HTERT RPE-1 (cell line): ENCODE data around the gene ETV2.
"Not testable (repeated sequence)": the region's sequence is repeated elsewhere in the genome, so short reads cannot be mapped to it uniquely, and the experiment has no call there.

Source experiments
- in situ Hi-C: fragments of 300-500 bp; cut with MboI; formaldehyde crosslinking; loops from 4 replicates; pipeline ENCODE4 v1.14.3; 2020; ENCODE audit warnings: low sequenced_read_pairs

The ETV2 gene

DNA sequence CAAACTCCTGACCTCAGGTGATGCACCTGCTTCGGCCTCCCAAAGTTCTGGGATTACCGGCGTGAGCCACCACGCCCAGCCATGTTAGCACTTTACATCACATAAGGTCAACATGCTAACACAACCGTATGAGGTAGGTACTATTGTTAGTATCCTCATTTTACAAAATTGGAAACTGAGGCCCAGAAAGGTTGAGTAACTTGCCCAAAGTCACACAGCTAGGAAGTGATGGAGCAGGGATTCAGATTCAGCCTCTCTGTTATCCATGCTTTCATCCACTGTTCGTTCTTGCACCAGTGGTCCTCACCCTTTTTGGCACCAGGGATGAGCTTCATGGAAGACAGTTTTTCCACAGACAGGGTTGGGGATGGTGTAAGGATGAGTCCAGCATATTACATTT lies 15.2 kb downstream of the ETV2 start:
- in situ Hi-C loops, result no loop called here

GRCh38 chr19:35657904-35658700 lies 16.6 kb downstream of the ETV2 start:
- in situ Hi-C loops, result no loop called here

GRCh38 chr19:35661995-35662340 lies 20.4 kb downstream of the ETV2 start:
- in situ Hi-C loops, result no loop called here

DNA sequence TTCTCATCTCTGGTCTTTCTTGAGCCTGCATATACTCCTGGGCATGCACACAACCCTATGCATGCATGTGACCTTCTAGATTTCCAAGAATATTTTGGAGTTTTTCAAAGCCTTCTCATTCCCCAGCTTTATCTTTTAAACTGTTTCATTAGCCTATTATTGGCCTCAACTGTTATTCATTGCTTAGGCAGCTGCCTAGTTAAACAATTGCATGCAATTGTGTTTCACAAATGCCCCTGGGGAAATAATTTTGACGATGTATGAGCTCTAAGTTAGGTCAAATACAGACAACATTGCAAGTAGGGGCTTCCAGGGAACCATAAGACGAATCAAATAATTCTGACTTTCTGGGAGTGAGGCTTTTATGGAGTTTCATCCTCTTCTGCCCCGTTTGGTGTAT lies 22.4 kb downstream of the ETV2 start:
- in situ Hi-C loops, result no loop called here

DNA sequence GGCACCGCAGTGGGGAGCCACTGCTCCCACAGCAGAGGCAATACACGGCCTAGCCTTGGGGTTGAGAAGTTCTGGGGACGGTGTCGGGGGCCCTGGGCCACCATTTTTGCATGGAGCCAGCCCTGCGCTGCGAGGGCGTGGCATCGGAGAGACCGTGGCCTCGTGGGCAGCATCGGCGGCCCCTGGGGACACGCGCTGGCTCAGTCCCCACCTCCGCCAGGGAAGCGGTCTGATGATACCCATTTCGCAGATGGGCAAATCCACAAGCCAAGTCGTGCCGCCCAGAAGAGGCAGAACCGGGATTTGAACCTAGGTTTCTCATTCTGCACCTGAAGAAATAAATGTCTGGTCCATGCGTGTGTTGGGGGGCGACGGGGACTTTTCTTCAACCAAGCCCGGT lies 23.6 kb downstream of the ETV2 start:
- in situ Hi-C loops, result no loop called here

DNA sequence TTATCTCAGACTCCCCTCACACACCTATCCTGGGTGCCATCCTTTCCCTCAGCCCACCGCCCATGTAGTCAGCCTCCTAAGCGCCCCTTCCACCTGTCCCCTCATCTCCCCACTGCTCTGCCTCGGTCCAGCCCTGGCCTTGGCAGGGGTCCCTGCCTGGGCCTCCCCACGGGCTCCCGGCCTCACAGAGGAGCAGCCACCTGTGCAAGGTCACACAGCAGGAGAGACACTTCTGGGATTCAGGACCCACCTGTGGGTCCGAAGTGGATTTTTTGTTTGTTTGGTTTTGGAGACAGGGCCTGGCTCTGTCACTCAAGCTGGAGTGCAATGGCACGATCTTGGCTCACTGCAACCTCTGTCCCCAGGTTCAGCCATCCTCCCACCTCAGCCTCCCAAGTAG lies 24.1 kb downstream of the ETV2 start:
- in situ Hi-C loops, result no loop called here

DNA sequence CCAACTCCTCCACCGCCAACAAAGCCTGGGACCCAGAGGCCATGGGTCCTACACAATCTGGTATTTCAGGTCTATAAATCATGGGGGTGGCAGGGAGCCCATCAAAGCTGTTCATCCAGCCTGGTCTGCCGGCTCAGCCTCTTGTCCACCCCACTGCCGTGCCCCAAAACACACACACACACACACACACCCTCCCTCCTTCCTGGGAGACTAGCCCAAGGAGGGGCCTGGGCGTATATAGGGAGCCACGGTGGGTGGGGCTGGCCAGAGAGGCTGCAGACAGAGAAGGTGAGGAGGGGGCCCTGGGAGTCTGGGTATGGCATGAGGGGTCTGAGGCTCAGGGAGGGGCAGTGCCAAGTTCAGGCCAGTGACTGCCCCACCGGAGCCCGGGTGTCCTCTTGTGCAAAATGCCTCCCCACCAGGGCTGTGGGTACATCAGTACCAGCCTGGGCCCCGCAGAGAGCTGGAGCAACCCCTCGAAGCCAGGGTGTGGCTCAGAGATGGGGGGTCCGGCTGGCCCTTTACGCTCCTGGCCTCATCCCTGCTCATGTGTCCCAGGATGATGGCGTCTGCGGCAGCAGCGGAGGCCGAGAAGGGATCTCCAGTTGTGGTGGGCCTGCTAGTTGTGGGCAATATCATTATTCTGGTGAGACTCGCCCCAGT lies 24.8 kb downstream of the ETV2 start, which contains the start of gene UPK1A:
TSS of gene UPK1A (plus strand) at position 267 of the 663 bp plus-strand sequence. CDS start at position 563, 296 bp downstream.
- in situ Hi-C loops, result no loop called here

DNA sequence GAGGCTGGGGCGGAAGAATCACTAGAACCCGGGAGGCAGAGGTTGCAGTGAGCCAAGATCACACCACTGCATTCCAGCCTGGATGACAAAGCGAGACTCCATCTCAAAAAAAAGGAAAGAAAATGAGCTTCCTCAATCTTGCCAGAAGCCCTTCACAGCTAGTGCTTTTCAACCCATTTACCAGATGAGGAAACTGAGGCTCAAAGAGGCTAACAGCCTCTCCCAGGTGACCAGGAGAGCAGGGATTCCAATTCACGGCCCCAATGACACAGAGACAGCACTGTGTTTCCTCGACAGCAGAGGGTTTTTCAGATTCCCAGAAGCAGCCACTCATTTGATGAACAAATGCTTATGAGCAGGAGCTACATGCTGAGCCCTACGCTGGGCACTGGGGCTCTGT lies 28.0 kb downstream of the ETV2 start:
- in situ Hi-C loops, result no loop called here

DNA sequence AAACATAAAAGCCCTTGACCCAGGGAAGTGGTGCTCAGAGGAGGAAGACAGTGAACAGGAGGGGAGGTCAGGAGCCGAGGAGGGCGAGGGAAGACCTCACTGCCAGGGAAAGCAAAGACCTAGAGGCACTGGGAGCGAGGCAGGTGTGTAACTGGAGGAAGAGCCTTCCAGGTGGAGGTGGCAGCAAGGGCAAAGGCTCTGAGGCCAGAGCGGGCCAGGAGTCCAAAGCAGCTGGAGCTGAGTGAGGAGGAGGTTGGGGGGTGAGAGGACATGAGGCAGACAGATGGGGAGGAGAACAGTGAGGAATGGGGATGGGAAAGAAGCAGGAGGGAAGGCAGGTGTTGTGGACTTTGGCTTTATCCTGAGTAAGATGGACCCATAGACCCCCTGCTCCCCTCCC lies 28.4 kb downstream of the ETV2 start:
- in situ Hi-C loops, result no loop called here

- in situ Hi-C loops, result no loop called here
These were observed 29.1 kb downstream of the ETV2 start for GRCh38 chr19:35670686-35671085.

GRCh38 chr19:35671818-35672217 lies 30.3 kb downstream of the ETV2 start:
- in situ Hi-C loops, result no loop called here

GRCh38 chr19:35673121-35673804 lies 31.7 kb downstream of the ETV2 start:
- in situ Hi-C loops, result no loop called here

DNA sequence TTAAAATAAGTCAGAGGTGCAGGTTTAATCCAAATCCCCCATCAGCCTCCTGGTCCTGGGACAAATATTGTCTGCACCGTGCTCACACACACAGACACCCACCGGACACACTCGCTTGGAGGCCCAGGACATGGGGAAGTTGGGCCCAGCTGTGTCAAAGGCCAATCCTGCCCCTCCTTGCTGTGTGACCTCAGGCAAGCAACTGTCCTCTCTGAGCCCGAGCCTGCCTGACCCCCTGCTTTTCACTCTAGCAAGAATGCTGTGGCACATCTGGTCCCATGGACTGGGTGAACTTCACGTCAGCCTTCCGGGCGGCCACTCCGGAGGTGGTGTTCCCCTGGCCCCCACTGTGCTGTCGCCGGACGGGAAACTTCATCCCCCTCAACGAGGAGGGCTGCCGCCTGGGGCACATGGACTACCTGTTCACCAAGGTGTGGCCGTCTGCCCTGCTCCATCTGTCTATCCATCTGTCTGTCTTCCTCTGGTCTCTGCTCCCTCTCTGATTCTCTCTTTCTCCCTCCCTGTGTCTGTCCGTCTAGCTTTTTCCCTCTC lies 34.1 kb downstream of the ETV2 start:
- in situ Hi-C loops, result no loop called here

DNA sequence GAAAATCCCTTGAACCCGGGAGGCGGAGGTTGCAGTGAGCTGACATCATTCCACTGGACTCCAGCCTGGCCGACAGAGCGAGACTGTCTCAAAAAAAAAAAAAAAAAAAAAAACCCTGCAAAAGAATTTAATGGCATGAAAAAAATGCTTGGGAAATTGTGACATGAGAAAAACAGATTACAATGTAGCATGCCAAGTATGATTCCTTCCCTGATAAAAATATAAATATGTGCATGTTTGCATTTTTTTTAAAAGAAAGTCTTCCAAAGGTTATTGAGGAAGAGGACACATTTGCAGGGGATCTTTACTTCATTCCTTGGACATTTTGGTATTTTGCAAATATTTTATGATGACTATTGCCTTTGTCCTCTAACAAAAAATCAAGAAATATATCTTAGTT lies 48.3 kb downstream of the ETV2 start:
- in situ Hi-C loops, result no loop called here

GRCh38 chr19:35691106-35691505 lies 49.6 kb downstream of the ETV2 start:
- in situ Hi-C loops, result not testable (repeated sequence)

DNA sequence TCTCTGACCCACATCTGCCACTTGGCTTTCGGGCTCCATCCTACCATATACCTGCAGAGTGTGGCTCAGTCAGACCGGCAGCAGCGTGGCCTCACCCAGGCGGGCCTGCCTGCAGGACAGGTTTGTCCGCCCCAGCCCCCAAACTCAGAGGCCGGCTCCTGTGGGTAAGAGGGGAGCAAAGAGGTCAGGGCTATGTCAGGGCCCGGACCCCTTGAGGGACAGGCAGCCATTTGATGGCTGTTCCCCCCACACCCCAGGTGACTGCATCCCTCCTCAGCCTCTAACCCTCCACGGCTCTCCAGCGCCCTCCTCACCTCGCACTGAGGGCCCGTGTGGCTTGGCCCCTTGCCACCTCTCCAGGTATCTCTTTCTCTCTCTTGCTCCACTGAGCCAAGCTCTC lies 50.5 kb downstream of the ETV2 start:
- in situ Hi-C loops, result no loop called here

DNA sequence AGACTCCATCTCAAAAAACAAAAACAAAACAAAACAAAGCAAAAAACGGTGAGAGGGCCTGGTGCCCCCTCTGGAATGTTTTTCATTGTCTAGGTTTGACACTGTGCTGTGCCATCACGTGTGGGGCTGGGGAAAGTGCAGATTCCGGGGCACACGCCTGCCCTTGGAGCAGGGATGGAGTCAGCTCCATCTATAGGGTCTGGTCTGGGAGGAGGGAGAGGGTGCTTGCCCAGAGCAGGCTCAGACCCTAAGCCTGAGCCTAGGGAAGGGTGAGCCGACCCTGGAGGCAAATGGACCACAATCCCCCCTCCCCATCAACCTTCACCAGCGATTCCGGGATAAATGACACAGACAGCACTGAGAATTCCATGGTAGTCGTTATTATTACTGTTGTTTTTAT lies 51.9 kb downstream of the ETV2 start:
- in situ Hi-C loops, result no loop called here

DNA sequence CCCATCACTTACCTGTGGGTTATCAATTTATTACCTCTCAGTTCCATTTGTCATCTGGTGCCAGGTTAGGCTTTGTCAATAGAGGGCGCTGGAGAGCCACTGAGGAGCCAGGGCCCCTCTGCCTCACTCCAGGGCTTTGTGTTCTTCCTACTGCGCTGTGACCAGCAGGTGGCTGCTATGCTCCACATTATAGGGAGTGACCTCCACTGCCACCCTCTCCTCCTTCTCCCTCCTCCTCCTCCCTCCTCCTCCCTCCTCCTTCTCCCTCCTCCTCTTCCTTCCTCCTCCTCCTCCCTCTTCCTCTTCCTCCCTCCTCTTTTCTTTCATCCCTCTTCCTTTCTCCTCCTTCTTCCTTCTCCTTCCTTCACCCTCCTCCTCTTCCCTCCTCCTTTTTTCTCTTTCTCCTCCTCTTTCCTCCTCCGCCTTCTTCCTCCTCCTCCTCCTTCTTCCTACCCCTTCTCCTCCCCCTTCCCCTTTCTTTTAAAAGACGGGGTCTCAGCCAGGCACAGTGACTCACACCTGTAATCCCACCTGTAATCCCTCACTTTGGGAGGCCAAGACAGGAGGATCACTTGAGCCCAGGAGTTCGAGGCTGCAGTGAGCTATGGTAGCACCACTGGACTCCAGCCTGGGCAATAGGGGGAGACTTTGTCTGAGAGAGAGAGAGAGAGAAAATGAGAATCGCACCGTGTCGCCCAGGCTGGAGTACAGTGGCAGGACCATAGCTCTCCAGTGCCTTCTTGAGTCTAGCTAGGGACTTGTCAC lies 52.5 kb downstream of the ETV2 start:
- in situ Hi-C loops, result no loop called here
